HUES6 (cell line): ENCODE results near the gene SLC25A12.

Experiments
- H3K27ac ChIP-seq: 2 replicates; pipeline ENCODE4 v1.7.0; 2013; ENCODE audit warnings: low read depth, mild to moderate bottlenecking, low read length, inconsistent platforms
- H3K27me3 ChIP-seq: 2 replicates; pipeline ENCODE4 v1.6.1; 2013; ENCODE audit warnings: low read length; ENCODE audit not compliant: control insufficient read depth, insufficient read depth
- H3K36me3 ChIP-seq: 2 replicates; pipeline ENCODE4 v1.6.1; 2013; ENCODE audit warnings: low read length; ENCODE audit not compliant: control insufficient read depth, insufficient read depth
- H3K4me1 ChIP-seq: 2 replicates; pipeline ENCODE4 v1.6.1; 2013; ENCODE audit warnings: low read length; ENCODE audit not compliant: control insufficient read depth, insufficient read depth
- H3K4me3 ChIP-seq: 2 replicates; pipeline ENCODE4 v1.5.1; 2013; ENCODE audit warnings: low read depth, low read length
- H3K9ac ChIP-seq: one replicate; pipeline ENCODE4 v1.6.1; 2013; ENCODE audit warnings: mild to moderate bottlenecking, low read length
- H3K9me3 ChIP-seq: 2 replicates; pipeline ENCODE4 v1.6.1; 2013; ENCODE audit warnings: low read depth, low read length; ENCODE audit not compliant: control insufficient read depth, insufficient read depth

Gene SLC25A12

GRCh38 chr2:171893824-171894611, at the start of gene SLC25A12:
Gene SLC25A12, minus strand, starts transcription at chr2:171894244. Its CDS starts 30 bp downstream, at chr2:171894214.
- peak within 1 kb of the TSS; percentile 79 for H3K9ac ChIP-seq
- no peak within 1 kb of the TSS for H3K27ac ChIP-seq
- peaks cover 7% of the 10 kb centered on the region for H3K4me1 ChIP-seq
- H3K36me3 ChIP-seq, result peaks cover 3% of the 10 kb centered on the region; the same call in 1 of the 2 replicates
- H3K9me3 ChIP-seq, result peaks cover 6% of the 10 kb centered on the region
- H3K4me3 ChIP-seq, result peak within 1 kb of the TSS; percentile 85
- H3K27me3 ChIP-seq, result no peaks in the 10 kb centered on the region

GRCh38 chr2:171941316-171941699, 47.3 kb upstream of the SLC25A12 start:
- Histone ChIP-seq H3K4me1 (no peaks in the 10 kb centered on the region), H3K4me3 (no peak overlapping the region), H3K27ac (no peak overlapping the region), H3K36me3 (peaks cover 13% of the 10 kb centered on the region), H3K9ac (no peak overlapping the region), H3K9me3 (peaks cover 12% of the 10 kb centered on the region; the same call in 1 of the 2 replicates), H3K27me3 (no peaks in the 10 kb centered on the region)

- no peak overlapping the region for H3K27ac ChIP-seq
- no peaks in the 10 kb centered on the region for H3K4me1 ChIP-seq
- H3K4me3 ChIP-seq, result no peak overlapping the region
- H3K9ac ChIP-seq, result no peak overlapping the region
- H3K27me3 ChIP-seq, result no peaks in the 10 kb centered on the region
- peaks cover 12% of the 10 kb centered on the region; the same call in 1 of the 2 replicates for H3K9me3 ChIP-seq
- peaks cover 13% of the 10 kb centered on the region for H3K36me3 ChIP-seq
These were observed 45.7 kb upstream of the SLC25A12 start for GRCh38 chr2:171939743-171940071.

GRCh38 chr2:171939058-171939742, 45.2 kb upstream of the SLC25A12 start:
- Histone ChIP-seq H3K36me3 (peaks cover 13% of the 10 kb centered on the region), H3K9me3 (peaks cover 12% of the 10 kb centered on the region; the same call in 1 of the 2 replicates), H3K27ac (no peak overlapping the region), H3K4me3 (no peak overlapping the region), H3K4me1 (no peaks in the 10 kb centered on the region), H3K9ac (no peak overlapping the region), H3K27me3 (no peaks in the 10 kb centered on the region)

- H3K4me1 ChIP-seq, result no peaks in the 10 kb centered on the region
- no peak overlapping the region for H3K9ac ChIP-seq
- no peaks in the 10 kb centered on the region for H3K9me3 ChIP-seq
- H3K36me3 ChIP-seq, result peaks cover 32% of the 10 kb centered on the region
- no peak overlapping the region for H3K27ac ChIP-seq
- H3K27me3 ChIP-seq, result no peaks in the 10 kb centered on the region
- H3K4me3 ChIP-seq, result no peak overlapping the region
These were observed 36.3 kb upstream of the SLC25A12 start for GRCh38 chr2:171930385-171930784.

GRCh38 chr2:171924170-171924942, 30.3 kb upstream of the SLC25A12 start:
- Histone ChIP-seq H3K4me3 (no peak overlapping the region), H3K9ac (no peak overlapping the region)

GRCh38 chr2:171923206-171923605, 29.2 kb upstream of the SLC25A12 start:
- Histone ChIP-seq H3K9ac (peak overlapping the region; percentile 96), H3K36me3 (peaks cover 18% of the 10 kb centered on the region), H3K4me3 (peak overlapping the region; percentile 98), H3K4me1 (peaks cover 4% of the 10 kb centered on the region; the same call in 1 of the 2 replicates), H3K9me3 (no peaks in the 10 kb centered on the region), H3K27ac (peak overlapping the region; percentile 89; the same call in 1 of the 2 replicates), H3K27me3 (no peaks in the 10 kb centered on the region)

More at GRCh38 chr2:171924170-171924942, 30.3 kb upstream of the SLC25A12 start:
- no peak overlapping the region for H3K27ac ChIP-seq
- peaks cover 24% of the 10 kb centered on the region for H3K36me3 ChIP-seq
- H3K9me3 ChIP-seq, result no peaks in the 10 kb centered on the region
- H3K27me3 ChIP-seq, result no peaks in the 10 kb centered on the region
- peaks cover 4% of the 10 kb centered on the region; the same call in 1 of the 2 replicates for H3K4me1 ChIP-seq

GRCh38 chr2:171922230-171923022, 28.4 kb upstream of the SLC25A12 start, which contains the start of gene HAT1:
Gene HAT1, plus strand, starts transcription at chr2:171922461. Its CDS starts 40 bp downstream, at chr2:171922501.
- Histone ChIP-seq H3K36me3 (peaks cover 15% of the 10 kb centered on the region), H3K9ac (peak within 1 kb of the TSS; percentile 96), H3K27me3 (no peaks in the 10 kb centered on the region), H3K27ac (peak within 1 kb of the TSS; percentile 89), H3K4me1 (peaks cover 4% of the 10 kb centered on the region; the same call in 1 of the 2 replicates), H3K4me3 (peak within 1 kb of the TSS; percentile 98), H3K9me3 (no peaks in the 10 kb centered on the region)

GRCh38 chr2:171921970-171922229, 27.9 kb upstream of the SLC25A12 start:
- H3K9ac ChIP-seq, result peak overlapping the region; percentile 65
- H3K27ac ChIP-seq, result 0 out of 2 replicates have a peak overlapping the region, but pooled peaks have one; percentile 5
- H3K4me3 ChIP-seq, result peak overlapping the region; percentile 98
- H3K36me3 ChIP-seq, result peaks cover 10% of the 10 kb centered on the region
- no peaks in the 10 kb centered on the region for H3K9me3 ChIP-seq
- no peaks in the 10 kb centered on the region for H3K27me3 ChIP-seq
- H3K4me1 ChIP-seq, result peaks cover 4% of the 10 kb centered on the region; the same call in 1 of the 2 replicates

GRCh38 chr2:171919453-171919852, 25.4 kb upstream of the SLC25A12 start:
- no peaks in the 10 kb centered on the region for H3K27me3 ChIP-seq
- no peaks in the 10 kb centered on the region; the same call in 1 of the 2 replicates for H3K36me3 ChIP-seq
- no peak overlapping the region for H3K4me3 ChIP-seq
- no peak overlapping the region for H3K27ac ChIP-seq
- H3K9me3 ChIP-seq, result no peaks in the 10 kb centered on the region
- H3K4me1 ChIP-seq, result peaks cover 4% of the 10 kb centered on the region; the same call in 1 of the 2 replicates
- no peak overlapping the region for H3K9ac ChIP-seq
